ENCODE results near the gene SYT12.

The SYT12 gene

GRCh38 chr11:67029146-67029545, 6.2 kb downstream of the SYT12 start:
- DNase-seq = no peak

- no peak for DNase-seq
These were observed 8.0 kb downstream of the SYT12 start for GRCh38 chr11:67030976-67031375.

- no peak for DNase-seq
These were observed 9.0 kb downstream of the SYT12 start for GRCh38 chr11:67031791-67032561.

- DNase-seq = no peak
These were observed 10.1 kb downstream of the SYT12 start for GRCh38 chr11:67032830-67033551.

GRCh38 chr11:67033661-67034166, 10.8 kb downstream of the SYT12 start:
- no peak for DNase-seq

- no peak for DNase-seq
These were observed 11.4 kb downstream of the SYT12 start for GRCh38 chr11:67034350-67034749.

GRCh38 chr11:67040147-67040546, 17.2 kb downstream of the SYT12 start:
- no peak for DNase-seq

GRCh38 chr11:67041602-67042001, 18.7 kb downstream of the SYT12 start:
- DNase-seq = no peak

GRCh38 chr11:67043572-67044349, 20.8 kb downstream of the SYT12 start:
- DNase-seq = no peak

GRCh38 chr11:67044496-67044895, 21.6 kb downstream of the SYT12 start:
- DNase-seq = no peak

GRCh38 chr11:67045314-67045713, 22.4 kb downstream of the SYT12 start:
- DNase-seq = no peak

GRCh38 chr11:67048515-67049130, 25.7 kb downstream of the SYT12 start:
- no peak for DNase-seq

- DNase-seq = no peak
These were observed 27.2 kb downstream of the SYT12 start for GRCh38 chr11:67050139-67050538.

- DNase-seq = no peak
These were observed 28.4 kb downstream of the SYT12 start for GRCh38 chr11:67051180-67051893.

GRCh38 chr11:67051945-67052488, 29.1 kb downstream of the SYT12 start:
- DNase-seq = no peak

GRCh38 chr11:67052891-67053290, 30.0 kb downstream of the SYT12 start:
- DNase-seq = no peak

- DNase-seq = peak; percentile 26
These were observed 31.0 kb downstream of the SYT12 start for GRCh38 chr11:67053896-67054329.

- no peak for DNase-seq
These were observed 31.5 kb downstream of the SYT12 start for GRCh38 chr11:67054346-67054835.

- DNase-seq = peak; percentile 66
These were observed 32.0 kb downstream of the SYT12 start for GRCh38 chr11:67054836-67055523.

GRCh38 chr11:67055812-67056211, 32.9 kb downstream of the SYT12 start:
- DNase-seq = no peak

Data from NCI-H748 treated with DMSO at 0.1 percent for 48 hours (cell line).